HS-5 (cell line): ENCODE results near the gene SYP.
"Not testable (repeated sequence)": the region's sequence is repeated elsewhere in the genome, so short reads cannot be mapped to it uniquely, and the experiment has no call there.

ENCODE experiments used
- DNase-seq: peaks from one replicate; pipeline ENCODE4 v3.0.0-alpha.2; 2012; ENCODE audit warnings: low read depth

Gene SYP

DNA sequence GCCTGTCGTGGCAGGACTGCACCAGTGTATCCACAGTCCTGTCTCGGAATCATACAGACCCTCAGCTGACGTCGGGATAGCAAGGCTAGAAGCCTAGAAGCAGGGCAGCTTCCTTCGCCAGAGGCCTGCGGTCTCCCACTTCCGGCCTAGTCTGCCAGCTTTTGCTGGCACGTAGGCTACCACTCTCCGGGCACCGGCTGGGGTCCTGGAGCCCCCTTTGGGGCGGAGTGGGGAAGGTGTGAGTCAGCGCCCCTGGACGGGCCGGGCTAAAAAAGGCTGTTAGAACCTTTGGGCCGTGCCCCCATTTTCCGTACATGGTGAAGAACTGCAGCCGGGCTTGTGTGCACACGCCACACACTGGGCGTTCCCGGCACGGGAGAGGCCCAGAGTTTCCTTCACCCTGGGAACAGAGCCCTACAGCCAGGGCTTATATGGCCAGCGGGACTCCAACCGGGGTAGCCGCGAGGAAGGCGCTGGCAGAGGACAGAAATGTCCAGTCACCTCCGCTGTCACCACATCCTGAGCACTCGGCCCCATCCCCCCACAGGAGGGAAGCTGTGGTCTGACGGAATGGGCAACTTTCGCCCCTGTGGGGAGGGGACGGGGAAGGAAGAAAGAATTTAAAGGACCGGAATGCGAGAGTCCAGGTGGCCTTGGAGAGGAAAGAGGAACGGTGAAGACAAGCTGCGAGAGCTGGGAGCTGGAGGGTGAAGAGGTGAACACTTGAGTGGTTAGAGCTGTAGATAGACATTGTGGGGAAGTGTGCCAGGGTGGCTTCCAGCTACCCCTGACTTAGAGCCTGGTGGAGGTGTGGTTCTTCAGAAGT, 32.9 kb downstream of the SYP start:
- DNase-seq: no peak

DNA sequence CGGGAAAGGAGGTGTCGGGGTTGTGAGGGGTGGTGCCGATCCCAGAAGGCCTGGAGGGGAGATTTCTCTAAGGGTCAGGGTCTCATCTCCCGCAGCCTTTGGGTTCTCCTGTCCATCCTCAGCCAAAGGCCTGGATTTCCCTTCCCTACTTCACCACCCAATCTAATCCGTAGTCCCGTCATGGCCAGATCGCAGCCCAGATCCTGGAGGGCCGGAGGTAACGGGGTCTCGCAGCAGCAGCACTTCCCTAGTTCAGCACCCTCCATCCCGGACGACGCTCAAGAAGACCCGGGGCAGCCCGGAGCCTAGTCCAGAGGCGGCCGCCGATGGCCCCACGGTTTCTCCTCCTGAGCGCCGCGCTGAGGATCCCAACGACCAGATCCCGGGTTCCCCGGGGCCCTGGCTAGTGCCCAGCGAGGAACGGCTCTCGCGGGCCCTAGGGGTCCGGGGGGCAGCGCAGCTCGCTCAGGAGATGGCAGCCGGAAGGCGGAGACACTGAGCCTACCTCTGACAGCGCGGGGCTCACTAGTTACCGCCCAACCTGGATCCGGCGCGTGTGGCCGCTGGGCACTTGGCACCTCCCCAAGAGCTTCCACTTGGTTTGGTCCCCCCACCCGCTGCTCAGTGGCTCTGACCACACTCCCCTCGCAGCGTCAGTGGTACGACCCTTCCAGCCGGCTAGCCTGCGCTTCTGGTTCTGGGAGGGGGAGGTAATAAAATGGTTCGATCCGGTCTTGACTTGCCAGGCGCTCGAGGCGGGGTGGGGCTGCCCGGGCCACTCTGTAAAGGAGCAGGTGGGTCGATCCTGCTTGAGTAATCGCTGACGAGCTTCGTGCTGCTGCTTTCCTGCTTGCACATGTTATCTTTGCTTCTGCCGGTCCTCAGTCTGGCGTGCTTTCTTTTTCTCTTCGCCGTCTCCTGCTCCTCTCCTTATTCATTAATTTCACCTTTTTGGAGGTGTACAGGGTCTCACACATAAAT, 33.8 kb downstream of the SYP start:
- no peak for DNase-seq

DNA sequence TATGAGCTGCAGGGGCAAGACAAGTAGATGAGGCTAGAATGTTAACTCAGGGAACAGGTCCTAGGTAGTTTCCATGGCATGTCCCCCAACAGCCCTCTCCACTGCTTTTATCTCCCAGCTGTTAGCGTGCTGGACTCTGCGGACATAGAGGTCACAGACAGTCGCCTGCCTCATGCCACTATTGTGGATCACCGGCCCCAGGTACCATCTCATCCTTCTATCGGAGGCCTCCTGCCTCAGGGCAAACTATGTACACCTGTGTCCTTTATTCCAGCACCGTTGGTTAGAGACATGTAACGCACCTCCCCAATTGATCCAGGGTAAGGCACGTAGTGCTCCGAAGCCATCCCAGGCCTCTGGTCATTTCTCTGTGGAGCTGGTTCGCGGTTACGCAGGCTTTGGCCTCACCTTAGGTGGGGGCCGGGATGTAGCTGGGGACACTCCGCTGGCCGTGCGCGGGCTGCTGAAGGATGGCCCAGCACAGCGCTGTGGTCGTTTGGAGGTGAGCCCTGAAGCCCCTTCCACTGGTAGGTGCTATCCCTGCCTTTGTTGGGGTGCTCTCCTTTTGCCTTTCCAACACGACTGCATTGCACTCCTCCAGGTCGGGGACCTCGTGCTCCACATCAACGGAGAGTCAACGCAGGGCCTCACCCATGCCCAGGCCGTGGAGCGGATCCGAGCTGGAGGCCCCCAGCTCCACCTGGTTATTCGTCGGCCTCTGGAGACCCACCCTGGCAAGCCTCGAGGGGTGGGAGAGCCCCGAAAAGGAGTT, 35.2 kb downstream of the SYP start:
- no peak for DNase-seq

DNA sequence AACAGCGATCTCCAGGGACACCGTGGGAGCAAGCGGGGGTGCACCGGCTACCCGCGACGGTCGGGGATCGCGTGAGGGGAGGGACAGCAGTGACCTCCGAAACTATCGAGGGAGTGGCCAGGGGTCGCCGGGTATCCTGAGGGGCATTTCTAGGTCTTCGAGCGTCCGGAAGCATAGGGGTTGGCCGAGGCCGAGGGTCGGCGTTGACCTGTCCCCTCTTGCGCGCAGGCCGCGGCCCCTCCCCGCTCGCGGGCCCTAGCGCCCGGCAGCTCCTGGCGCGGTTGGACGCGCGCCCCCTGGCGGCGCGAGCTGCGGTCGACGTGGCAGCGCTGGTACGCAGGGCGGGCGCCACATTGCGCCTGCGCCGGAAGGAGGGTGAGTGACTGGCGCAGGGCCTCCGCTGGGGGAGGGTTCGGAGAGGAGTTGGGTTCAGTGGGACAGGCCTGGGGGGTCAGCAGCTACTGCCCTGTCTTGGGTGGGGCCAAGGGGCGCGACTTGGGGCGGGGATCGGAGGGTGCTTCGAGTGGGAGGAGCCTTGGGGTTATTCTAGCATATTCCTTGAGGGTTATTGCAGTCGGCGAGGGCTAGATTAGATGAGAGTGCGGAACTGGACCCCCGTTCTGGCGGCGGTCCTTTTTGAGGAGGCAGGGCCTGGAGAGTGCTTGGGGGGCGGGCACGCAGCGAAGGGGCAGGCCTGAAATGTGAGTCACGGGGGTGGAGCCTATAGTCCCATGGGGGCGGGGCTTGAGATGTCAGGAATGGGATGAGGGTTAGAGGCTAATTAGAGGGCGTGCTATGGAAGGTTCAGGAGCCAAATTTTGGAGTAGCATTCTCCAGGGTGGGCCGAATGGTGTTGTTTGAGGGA, 36.2 kb downstream of the SYP start:
- no peak for DNase-seq

DNA sequence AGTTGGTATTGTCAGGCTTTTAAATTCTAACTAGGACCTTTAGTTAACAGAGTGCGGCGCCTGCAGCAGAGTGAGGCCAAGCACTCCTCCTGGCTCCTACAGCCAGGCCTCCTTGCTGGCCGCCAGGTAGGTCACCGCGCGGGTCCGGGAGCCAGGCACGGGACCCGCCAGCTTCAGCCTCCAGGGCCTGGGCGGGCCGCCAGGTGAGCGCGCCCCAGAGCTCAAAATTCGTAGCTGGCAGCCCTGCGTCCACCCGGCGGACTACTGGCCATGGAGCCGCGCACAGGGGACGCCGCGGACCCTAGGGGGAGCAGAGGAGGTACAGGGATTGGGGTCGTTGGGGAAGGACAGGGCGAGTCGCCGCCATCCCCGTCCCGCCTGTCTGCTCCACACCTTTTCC, 37.4 kb downstream of the SYP start, which contains the start of gene MAGIX:
Gene MAGIX (plus strand): TSS at position 139 of the 400 bp plus-strand sequence. CDS start 132 bp downstream, at position 271.
- no peak for DNase-seq

DNA sequence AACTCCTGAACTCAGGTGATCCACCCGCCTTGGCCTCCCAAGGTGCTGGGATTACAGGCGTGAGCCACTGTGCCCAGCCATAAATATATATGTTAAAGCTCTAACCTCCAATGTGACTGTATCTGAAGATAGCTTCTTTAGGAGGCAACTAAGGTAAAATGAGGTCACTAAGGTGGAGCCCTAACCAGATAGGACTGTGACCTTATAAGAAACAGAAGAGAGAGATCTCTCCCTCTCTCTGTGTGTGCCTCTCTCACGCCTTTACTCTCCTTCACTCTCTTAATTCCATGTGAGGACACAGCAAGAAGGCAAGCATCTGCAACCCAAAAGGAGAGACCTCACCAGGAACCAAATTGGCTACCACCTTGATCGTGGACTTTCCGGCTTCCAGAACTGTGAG, 38.4 kb downstream of the SYP start:
- DNase-seq: no peak

DNA sequence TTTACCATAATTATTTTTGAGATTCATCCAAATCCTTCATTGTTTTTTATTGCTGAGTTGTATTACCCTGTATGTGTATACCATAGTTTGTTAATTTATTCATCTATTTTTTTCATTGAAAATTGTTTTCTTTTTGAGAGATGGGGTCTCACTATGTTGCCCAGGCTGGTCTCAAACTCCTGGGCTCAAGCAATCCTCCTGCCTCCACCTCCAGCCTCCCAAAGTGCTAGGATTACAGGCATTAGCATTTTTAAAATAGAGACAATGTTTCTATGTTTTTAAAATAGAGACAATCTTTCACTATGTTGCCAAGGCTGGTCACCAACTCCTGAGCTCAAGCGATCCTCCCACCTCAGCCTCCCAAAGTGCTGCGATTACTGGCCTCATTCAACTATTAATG, 39.1 kb downstream of the SYP start:
- no peak for DNase-seq

DNA sequence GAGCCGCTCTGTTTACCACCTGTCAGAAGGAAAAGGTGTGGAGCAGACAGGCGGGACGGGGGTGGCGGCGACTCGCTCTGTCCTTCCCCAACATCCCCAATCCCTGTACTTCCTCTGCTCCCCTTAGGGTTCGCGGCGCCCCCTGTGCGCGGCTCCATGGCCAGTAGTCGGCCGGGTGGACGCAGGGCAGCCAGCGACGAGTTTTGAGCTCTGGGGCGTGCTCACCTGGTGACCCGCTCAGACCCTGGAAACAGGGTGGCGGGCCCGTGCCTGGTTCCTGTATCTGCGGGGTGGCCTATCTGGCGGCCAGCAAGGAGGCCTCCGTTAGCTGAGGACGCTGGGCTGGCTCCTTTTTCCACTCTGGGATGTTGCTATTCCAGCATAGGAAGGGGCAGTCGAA, 42.8 kb downstream of the SYP start:
- DNase-seq: no peak

DNA sequence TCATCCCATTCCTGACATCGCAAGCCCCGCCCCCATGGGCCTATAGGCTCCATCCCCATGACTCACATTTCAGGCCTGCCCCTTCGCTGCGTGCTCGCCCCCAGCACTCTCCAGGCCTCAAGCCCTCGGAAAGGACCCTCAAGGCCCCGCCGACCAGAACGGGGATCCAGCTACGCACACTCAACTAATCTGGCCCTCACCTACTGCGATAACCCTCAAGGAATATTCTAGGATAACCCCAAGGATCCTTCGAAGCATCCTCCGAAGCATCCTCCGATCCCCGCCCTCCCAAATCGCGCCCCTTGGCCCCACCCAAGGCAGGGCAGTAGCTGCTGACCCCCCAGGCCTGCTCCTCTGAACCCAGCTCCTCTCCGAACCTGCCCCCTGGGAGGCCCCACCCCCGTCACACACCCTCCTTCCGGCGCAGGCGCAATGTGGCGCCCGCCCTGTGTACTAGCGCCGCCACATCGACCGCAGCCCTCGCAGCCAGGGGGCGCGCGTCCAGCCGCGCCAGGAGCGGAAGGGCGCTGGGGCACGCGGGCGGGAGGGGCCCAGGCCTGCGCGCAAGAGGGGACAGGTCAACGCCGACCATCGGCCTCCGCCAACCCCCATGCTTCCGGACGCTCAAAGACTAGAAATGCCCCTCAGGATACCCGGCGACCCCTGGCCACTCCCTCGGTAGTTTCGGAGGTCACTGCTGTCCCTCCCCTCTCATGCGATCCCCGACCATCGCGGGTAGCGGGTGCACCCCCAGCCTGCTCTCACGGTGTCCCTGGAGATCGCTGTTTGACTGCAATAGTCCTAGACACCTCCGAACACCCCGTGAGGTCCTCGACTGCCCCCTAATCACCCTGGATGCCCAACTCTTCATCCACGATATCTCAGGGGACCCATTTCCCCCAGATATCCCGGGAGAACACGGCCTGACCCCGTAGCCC, 43.8 kb downstream of the SYP start:
- peak; percentile 68 for DNase-seq

DNA sequence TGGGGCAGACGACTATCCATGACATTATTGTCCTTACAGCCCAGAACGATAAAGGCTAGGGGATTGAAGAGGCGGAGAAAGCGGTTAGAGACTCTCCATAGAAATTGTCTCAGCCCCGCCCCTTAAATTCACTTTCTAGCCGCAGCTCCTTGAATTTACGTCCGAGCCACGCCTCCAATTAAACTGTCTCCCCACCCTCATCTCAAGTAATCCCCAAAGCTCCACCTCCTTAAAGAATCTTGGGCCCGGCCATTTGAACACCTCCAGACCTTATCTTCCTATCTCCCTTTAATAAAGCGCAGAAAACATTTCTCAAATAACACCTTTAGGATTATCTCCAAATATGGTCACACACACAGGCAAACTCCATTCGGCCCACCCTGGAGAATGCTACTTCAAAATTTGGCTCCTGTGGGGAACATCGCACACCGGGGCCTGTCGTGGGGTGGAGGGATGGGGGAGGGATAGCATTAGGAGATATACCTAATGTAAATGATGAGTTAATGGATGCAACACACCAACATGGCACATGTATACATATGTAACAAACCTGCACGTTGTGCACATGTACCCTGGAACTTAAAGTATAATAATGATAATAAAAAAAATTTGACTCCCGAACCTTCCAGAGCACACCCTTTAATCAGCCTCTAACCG, 44.6 kb downstream of the SYP start:
- DNase-seq: no peak

DNA sequence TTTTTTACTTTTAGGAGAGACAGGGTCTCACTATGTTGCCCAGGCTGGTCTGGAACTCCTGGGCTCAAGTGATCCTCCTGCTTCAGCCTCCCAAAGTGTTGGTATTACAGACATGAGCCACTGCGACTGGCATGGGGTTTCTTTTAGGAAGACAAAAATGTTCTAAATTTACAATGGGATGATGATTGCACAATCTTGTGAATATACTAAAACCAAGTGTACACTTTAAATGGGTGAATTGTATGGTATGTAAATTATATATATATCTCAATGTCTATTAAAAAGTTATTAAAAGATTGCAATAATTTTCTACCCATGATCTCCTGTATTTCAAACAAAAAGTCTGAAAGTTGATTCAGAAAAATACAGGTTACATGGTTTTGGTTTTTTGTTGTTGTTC, 46.5 kb downstream of the SYP start:
- no peak for DNase-seq

DNA sequence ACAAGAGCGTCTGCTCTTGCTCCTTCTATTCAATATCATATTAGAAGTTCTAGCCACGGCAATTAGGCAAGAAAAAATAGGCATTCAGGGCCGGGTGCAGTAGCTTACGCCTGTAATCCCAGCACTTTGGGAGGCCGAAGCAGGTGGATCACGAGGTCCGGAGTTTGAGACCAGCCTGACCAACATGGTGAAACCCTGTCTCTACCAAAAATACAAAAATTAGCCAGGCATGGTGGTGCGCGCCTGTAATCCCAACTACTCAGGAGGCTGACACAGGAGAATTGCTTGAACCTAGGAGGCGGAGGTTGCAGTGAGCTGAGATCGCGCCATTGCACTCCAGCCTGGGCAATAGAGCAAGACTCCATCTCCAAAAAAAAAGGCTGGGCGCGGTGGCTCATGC, 50.7 kb downstream of the SYP start:
- DNase-seq: not testable (repeated sequence)

DNA sequence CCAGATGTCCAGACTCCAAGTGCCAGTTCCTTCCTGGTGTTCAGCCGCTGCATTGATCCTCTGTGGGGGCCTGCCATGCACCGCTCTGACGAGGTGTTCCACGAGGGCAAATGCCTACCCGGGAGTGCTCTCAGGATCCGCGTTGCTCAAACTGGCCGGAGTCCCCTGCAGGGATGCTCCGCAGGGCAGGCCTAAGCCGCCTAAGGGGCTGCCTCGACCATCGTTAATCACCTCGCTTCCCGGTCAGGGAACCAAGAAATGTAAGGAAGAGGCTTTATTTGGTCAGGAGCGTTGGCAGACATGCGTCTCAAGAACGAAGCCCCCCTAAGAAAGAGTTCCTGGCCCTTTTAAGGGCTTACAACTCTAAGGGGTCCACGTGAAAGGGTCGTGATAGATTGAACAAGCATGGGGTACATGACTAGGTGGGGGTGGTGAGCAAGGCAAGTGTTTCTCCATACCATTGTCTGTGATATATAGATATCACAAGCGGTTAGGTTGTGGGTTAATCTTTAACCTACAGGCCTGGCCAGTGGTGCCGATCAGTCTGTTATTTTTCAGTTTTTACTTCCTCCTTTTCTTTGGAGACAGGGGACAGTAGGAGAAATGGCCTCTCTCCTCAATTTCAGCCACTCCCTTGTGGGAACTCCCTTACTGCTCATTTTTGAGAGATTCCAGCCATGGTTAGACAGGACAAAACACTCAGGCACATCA, 51.4 kb downstream of the SYP start:
- not testable (repeated sequence) for DNase-seq

DNA sequence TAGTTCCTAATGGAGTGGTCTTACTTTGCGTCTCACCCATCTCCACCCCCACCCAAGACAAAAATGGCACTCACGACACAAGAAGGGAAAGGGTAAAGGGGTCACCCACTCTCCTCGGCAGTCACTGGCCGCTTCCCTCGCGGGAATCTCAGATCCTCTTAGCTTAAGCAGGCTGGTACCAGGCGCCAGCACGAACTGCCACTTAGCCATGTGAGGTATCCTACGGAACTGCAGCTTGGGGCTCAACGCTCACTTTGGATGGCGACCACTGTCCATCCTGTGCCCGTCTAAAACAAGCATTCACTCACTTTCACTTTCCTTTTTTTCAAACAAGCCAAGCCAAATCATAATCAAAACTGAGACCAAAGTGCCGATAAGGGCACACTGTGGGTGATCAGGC, 52.1 kb downstream of the SYP start:
- DNase-seq: no peak

DNA sequence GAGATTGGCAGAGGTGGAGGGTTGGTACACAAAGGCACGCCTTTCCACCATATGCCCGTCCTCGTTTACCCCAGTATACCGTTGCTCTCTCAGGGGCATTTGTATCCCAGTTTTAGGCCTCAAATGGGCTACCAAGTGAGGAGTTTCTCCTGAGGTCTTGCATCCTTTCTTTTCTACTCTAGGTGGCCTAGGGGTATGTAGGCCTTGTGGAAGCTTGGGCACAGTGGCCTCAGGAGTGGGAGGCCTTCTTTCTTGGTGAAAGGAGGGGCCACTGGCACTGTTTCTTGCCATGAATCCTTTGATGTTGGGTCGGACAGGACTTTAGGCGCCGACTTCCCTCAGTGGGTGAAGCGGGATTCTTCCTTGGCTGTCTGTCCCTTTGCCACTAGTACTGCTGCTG, 52.7 kb downstream of the SYP start:
- DNase-seq: no peak

DNA sequence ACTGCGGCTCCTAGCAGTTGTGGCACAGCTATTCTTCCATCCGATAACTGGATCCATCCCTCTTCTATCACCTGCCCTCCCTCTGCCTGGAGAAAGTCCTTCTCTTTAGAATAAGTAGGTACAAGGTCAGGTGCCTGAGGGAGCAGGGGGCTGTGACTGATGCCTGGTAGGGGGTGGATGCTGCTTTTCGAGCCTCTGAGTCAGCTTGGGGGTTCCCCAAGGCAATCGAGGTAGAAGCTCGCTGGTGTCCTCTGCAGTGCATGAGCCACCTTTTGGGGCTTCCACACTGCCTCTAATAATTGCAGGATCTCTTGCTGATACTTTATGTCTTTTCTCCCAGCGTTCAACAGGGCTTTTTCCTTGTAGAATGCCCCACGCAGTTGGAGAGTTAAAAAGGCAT, 56.8 kb downstream of the SYP start:
- DNase-seq: not testable (repeated sequence)

DNA sequence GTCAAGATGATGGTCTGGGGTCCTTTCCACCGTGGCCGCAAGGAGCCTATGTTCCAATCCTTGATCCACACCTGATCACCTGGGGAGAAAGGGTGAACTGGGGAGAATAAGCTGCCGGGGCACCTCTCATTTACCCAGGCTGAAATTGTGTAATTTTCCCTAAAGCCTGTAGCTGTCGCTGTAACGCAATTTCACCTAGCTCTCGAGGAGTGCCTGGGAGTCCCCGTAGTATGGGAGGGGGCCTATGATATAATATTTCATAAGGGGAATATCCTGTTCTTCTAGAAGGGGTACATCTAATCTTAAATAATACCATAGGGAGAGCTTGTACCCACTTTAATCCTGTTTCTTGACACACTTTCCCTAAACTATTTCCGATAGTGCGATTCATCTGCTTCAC, 57.7 kb downstream of the SYP start:
- not testable (repeated sequence) for DNase-seq

DNA sequence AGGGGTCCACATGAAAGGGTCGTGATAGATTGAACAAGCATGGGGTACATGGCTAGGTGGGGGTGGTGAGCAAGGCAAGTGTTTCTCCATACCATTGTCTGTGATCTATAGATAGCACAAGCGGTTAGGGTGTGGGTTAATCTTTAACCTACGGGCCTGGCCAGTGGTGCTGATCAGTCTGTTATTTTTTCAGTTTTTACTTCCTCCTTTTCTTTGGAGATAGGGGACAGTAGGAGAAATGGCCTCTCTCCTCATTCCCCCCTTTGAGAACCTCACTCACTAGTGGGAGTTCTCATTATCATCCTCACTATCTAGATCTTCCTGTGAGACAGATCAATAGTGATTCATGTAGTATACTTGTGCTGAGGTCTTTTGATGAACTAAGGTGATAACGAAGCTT, 60.3 kb downstream of the SYP start:
- no peak for DNase-seq
